Sigmoid colon (tissue), 7 donors: Measurements from ENCODE around the gene DUOXA2. TPM values are rescaled to one million over a fixed set of nuclear protein-coding genes. Genes with fewer than 3 reads are reported as not detected.

Experiments
- DNase-seq: peaks from one replicate; pipeline ENCODE4 v3.0.0-alpha.2; 2019
- H3K27ac ChIP-seq, 4 donors: fragments of 200-600 bp; sonication (generic); one replicate each; pipeline ENCODE4 v1.5.1; 2016 to 2019; ENCODE audit warnings: mild to moderate bottlenecking in 1 of 4
- H3K27me3 ChIP-seq, 3 donors: fragments of 200-600 bp; sonication (generic); one replicate each; pipeline ENCODE4 v1.5.1; 2019; ENCODE audit warnings: mild to moderate bottlenecking in 1 of 3
- H3K36me3 ChIP-seq, 4 donors: fragments of 200-600 bp; sonication (generic); one replicate each; pipeline ENCODE4 v1.5.1; 2016 to 2019
- H3K4me1 ChIP-seq, 4 donors: fragments of 200-600 bp; sonication (generic); one replicate each; pipeline ENCODE4 v1.5.1; 2017 to 2019
- H3K4me3 ChIP-seq, 4 donors: fragments of 200-600 bp; sonication (generic); one replicate each; pipeline ENCODE4 v1.5.1; 2017 to 2019; ENCODE audit warnings: mild to moderate bottlenecking in 2 of 4, moderate library complexity in 1 of 4
- H3K9me3 ChIP-seq, 4 donors: fragments of 200-600 bp in 3 of 4; sonication (generic) in 3 of 4; one replicate each; pipeline versions ENCODE4 v1.5.1 to v1.6.1; 2013 to 2019
- CTCF ChIP-seq, 4 experiments: fragments of 450-650 bp in 3 of 4; fragments of 200-600 bp in 1 of 4; IDR thresholded peaks; one replicate each; pipeline ENCODE4 v1.5.1; 2016 to 2019; ENCODE audit warnings: antibody characterized with exemption in 4 of 4, mild to moderate bottlenecking in 3 of 4, moderate library complexity in 2 of 4
- EP300 ChIP-seq, 4 donors: sonication (generic); formaldehyde crosslinking; IDR thresholded peaks; one replicate each; pipeline ENCODE4 v1.6.1; 2017; ENCODE audit warnings: antibody characterized with exemption in 4 of 4
- POLR2A ChIP-seq, 2 donors: fragments of 450-650 bp; IDR thresholded peaks; one replicate each; pipeline ENCODE4 v1.6.1; 2016; ENCODE audit warnings: antibody characterized with exemption in 2 of 2, mild to moderate bottlenecking in 2 of 2, moderate library complexity in 2 of 2
- POLR2AphosphoS5 ChIP-seq, 4 donors: sonication (generic); formaldehyde crosslinking; IDR thresholded peaks; one replicate each; pipeline ENCODE4 v1.6.1; 2017; ENCODE audit warnings: antibody characterized with exemption in 4 of 4
- whole genome bisulfite sequencing, 2 donors: extraction: QIAGEN DNeasy Blood & Tissue Kit; methylation state at CpG; one replicate each; pipeline ENCODE4 v1.1.7; 2013; 5-methylcytosine and 5-hydroxymethylcytosine counted together
- intact Hi-C: fragments of 100-400 bp; cut with DNase I; formaldehyde crosslinking; loops from one replicate; pipeline ENCODE4 v1.15.1; 2023
- polyA plus RNA-seq, 3 donors: library from polyadenylated mRNA; stranded (reverse); fragments of 200-250 nt; gene quantifications; one replicate each; pipeline ENCODE4 v1.2.3, GENCODE V29; 2013
- total RNA-seq, 4 donors: library from RNA; depleted of rRNA; stranded (reverse); fragments of >200 nt; gene quantifications; one replicate each; pipeline ENCODE4 v1.1.0, GENCODE V29; 2016
- donor health status: healthy with polysubstance abuse.
- donor health status: Bipolar disorder and iron deficiency.
- donor health status: healthy.

The DUOXA2 gene
- total and polyA plus RNA-seq, 7 donors, result 0.28 to 117 (median 1.4) TPM; not detected in 4

- DNase-seq, result peak; percentile 44
- Histone ChIP-seq H3K4me1 (no peaks in the 10 kb centered on the region), H3K36me3 (no peaks in the 10 kb centered on the region), H3K27ac (no peak overlapping the region), H3K9me3 (no peaks in the 10 kb centered on the region), H3K27me3 (peaks cover 0 to 21% (median 7%) of the 10 kb centered on the region in 3 donors), H3K4me3 (no peak overlapping the region)
- intact Hi-C loops, result no loop called here
- no peak for TF ChIP-seq EP300 (IDR thresholded peaks at IDR 0.05)
- no peak for TF ChIP-seq POLR2AphosphoS5 (IDR thresholded peaks at IDR 0.05)
- TF ChIP-seq POLR2A (IDR thresholded peaks at IDR 0.05), result no peak
- TF ChIP-seq CTCF (IDR thresholded peaks at IDR 0.05), result no peak
- 93 to 95% methylated on average over 11 of the region's 11 CpGs for WGBS, 2 donors
These were observed 8.5 kb upstream of the DUOXA2 start for GRCh38 chr15:45105586-45105985.

- DNase-seq, result peak; percentile 58
- 83 to 84% methylated on average over 15 of the region's 15 CpGs for WGBS, 2 donors
These were observed 7.9 kb upstream of the DUOXA2 start for GRCh38 chr15:45106002-45106790.

GRCh38 chr15:45107941-45108630, 6.0 kb upstream of the DUOXA2 start:
- intact Hi-C loops, result no loop called here
- Histone ChIP-seq H3K4me3 (no peak overlapping the region), H3K27me3 (peaks cover 17 to 41% (median 26%) of the 10 kb centered on the region in 3 donors), H3K36me3 (no peaks in the 10 kb centered on the region), H3K9me3 (no peaks in the 10 kb centered on the region), H3K27ac (no peak overlapping the region), H3K4me1 (peaks cover 0 to 19% (median 9%) of the 10 kb centered on the region in 4 donors)
- TF ChIP-seq POLR2AphosphoS5 (IDR thresholded peaks at IDR 0.05) (no peak), EP300 (IDR thresholded peaks at IDR 0.05) (no peak), POLR2A (IDR thresholded peaks at IDR 0.05) (no peak)
- WGBS, 2 donors, result 92 to 96% methylated on average over 10 of the region's 10 CpGs
- peak; percentile 49 for DNase-seq

More at GRCh38 chr15:45106002-45106790, 7.9 kb upstream of the DUOXA2 start:
- intact Hi-C loops, result no loop called here
- no peak for TF ChIP-seq CTCF (IDR thresholded peaks at IDR 0.05)
- TF ChIP-seq POLR2AphosphoS5 (IDR thresholded peaks at IDR 0.05), result no peak
- no peak for TF ChIP-seq POLR2A (IDR thresholded peaks at IDR 0.05)
- TF ChIP-seq EP300 (IDR thresholded peaks at IDR 0.05), result no peak
- Histone ChIP-seq H3K27ac (no peak overlapping the region), H3K4me1 (no peaks in the 10 kb centered on the region), H3K4me3 (no peak overlapping the region), H3K27me3 (peaks cover 0 to 22% (median 7%) of the 10 kb centered on the region in 3 donors), H3K36me3 (no peaks in the 10 kb centered on the region), H3K9me3 (no peaks in the 10 kb centered on the region)

- Histone ChIP-seq H3K4me3 (no peak overlapping the region), H3K27me3 (peaks cover 35 to 64% (median 48%) of the 10 kb centered on the region in 3 donors), H3K36me3 (no peaks in the 10 kb centered on the region), H3K4me1 (peaks cover 0 to 28% (median 17%) of the 10 kb centered on the region in 4 donors), H3K27ac (no peak overlapping the region), H3K9me3 (no peaks in the 10 kb centered on the region)
- TF ChIP-seq CTCF (IDR thresholded peaks at IDR 0.05) (no peak), POLR2A (IDR thresholded peaks at IDR 0.05) (no peak), POLR2AphosphoS5 (IDR thresholded peaks at IDR 0.05) (no peak), EP300 (IDR thresholded peaks at IDR 0.05) (no peak)
- 51 to 80% methylated on average over 11 of the region's 11 CpGs for WGBS, 2 donors
- intact Hi-C loops, result no loop called here
- no peak for DNase-seq
These were observed 3.8 kb upstream of the DUOXA2 start for GRCh38 chr15:45110256-45110820.
